ENCODE measurements around the gene TRAM2. TPM values are rescaled to one million over a fixed set of nuclear protein-coding genes. Genes with fewer than 3 reads are reported as not detected.

Gene TRAM2
- total and polyA plus RNA-seq, 8 donors: 1.9 to 11.2 (median 5.0) TPM

DNA sequence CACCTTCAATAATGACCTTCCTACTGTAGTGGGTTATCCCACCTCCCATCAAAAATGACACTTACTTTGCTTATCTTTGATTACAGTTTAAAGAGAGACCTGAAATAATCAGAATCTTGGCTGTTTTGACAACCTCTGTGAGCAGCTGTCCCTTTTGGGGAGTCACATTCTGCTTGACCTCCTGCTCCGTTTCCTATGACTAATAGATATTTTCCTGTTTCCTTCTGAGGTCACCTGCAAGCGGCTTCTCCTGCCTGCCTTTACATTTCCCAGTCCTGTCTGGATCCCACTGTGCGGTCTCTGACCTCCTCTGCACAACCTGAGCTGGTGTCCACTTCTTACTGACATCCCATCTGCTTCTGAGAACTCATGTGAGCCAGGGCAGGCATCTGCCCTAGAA, 54.2 kb downstream of the TRAM2 start:
- Histone ChIP-seq H3K4me1 (peaks cover 0 to 16% (median 0%) of the 10 kb centered on the region in 3 donors), H3K4me3 (no peak overlapping the region), H3K9me3 (no peaks in the 10 kb centered on the region), H3K27me3 (no peaks in the 10 kb centered on the region), H3K27ac (peak overlapping the region in 1 of 4 donors; percentile 22), H3K36me3 (no peaks in the 10 kb centered on the region)
- peak in 2 of 4 donors; percentile 22 to 39 for ATAC-seq
- intact Hi-C loops (cut with DNase I): no loop called here
- TF ChIP-seq, protein P1, sequence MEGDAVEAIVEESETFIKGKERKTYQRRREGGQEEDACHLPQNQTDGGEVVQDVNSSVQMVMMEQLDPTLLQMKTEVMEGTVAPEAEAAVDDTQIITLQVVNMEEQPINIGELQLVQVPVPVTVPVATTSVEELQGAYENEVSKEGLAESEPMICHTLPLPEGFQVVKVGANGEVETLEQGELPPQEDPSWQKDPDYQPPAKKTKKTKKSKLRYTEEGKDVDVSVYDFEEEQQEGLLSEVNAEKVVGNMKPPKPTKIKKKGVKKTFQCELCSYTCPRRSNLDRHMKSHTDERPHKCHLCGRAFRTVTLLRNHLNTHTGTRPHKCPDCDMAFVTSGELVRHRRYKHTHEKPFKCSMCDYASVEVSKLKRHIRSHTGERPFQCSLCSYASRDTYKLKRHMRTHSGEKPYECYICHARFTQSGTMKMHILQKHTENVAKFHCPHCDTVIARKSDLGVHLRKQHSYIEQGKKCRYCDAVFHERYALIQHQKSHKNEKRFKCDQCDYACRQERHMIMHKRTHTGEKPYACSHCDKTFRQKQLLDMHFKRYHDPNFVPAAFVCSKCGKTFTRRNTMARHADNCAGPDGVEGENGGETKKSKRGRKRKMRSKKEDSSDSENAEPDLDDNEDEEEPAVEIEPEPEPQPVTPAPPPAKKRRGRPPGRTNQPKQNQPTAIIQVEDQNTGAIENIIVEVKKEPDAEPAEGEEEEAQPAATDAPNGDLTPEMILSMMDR (IDR thresholded peaks at IDR 0.05): no peak
- DNase-seq: no peak
- 81 to 86% methylated on average over 3 of the region's 3 CpGs for WGBS, 2 donors
- no peak for FAIRE-seq

DNA sequence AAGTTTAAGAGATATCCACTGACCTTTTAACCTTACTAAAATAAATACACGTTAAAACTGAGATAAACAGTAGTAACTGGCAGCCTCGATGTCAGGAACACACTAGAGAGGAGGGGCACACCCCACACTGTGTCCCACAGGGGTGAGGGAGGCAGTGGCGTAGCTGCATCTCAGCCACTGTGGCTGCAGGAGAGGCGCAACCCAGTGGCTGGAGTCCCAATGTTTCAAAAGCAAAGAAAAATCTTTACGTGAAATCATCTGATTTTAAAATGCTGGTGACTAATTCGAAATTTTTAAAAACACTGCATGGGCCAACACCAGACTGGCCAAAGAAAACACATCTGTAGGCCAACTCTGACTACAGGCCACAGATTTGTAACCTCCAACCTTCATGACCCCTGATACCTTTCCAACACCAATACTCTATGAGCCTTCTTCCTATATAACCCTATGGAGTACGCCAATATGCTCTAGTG, 54.7 kb downstream of the TRAM2 start:
- no peaks in the 10 kb centered on the region for H3K36me3 ChIP-seq
- H3K4me3 ChIP-seq: no peak overlapping the region
- H3K9me3 ChIP-seq: no peaks in the 10 kb centered on the region
- peak overlapping the region in 1 of 4 donors; percentile 22 for H3K27ac ChIP-seq
- DNase-seq: no peak
- intact Hi-C loops (cut with DNase I): no loop called here
- TF ChIP-seq, protein P1 (IDR thresholded peaks at IDR 0.05): no peak
- peaks cover 0 to 17% (median 0%) of the 10 kb centered on the region in 3 donors for H3K4me1 ChIP-seq
- WGBS, 2 donors: 51 to 64% methylated on average over 7 of the region's 7 CpGs
- no peak for FAIRE-seq
- H3K27me3 ChIP-seq: no peaks in the 10 kb centered on the region
- ATAC-seq: peak in 2 of 4 donors; percentile 37

DNA sequence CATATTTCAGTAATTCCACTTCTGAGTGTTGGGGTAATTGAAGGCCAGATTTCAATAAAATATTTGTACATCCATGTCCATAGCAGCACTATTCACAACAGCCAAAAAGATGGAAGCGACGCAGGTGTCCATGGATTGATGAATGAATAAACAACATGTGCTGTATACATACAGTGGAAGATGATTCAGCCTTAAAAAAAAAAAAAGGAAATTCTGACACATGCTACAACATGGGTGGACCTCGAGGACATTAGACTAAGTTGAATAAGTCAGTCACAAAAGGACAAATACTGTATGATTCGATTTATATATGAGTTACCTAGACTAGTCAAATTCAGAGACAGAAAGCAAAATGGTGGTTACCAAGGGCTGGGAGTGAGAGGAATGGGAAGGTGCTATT, 57.2 kb downstream of the TRAM2 start:
- intact Hi-C loops (cut with DNase I): loop anchor here in 1 of 3 donors (10.0 kb wide), 1 partner anchor 45 kb away; no protein-coding TSS in a partner anchor
- Histone ChIP-seq H3K4me1 (peaks cover 0 to 17% (median 0%) of the 10 kb centered on the region in 3 donors), H3K4me3 (no peak overlapping the region), H3K27me3 (no peaks in the 10 kb centered on the region), H3K36me3 (no peaks in the 10 kb centered on the region), H3K9me3 (no peaks in the 10 kb centered on the region), H3K27ac (no peak overlapping the region)
- FAIRE-seq (no peak), DNase-seq (no peak), ATAC-seq (no peak)
- 82 to 85% methylated on average over 4 of the region's 4 CpGs for WGBS, 2 donors
- TF ChIP-seq, protein P1 (IDR thresholded peaks at IDR 0.05): no peak

DNA sequence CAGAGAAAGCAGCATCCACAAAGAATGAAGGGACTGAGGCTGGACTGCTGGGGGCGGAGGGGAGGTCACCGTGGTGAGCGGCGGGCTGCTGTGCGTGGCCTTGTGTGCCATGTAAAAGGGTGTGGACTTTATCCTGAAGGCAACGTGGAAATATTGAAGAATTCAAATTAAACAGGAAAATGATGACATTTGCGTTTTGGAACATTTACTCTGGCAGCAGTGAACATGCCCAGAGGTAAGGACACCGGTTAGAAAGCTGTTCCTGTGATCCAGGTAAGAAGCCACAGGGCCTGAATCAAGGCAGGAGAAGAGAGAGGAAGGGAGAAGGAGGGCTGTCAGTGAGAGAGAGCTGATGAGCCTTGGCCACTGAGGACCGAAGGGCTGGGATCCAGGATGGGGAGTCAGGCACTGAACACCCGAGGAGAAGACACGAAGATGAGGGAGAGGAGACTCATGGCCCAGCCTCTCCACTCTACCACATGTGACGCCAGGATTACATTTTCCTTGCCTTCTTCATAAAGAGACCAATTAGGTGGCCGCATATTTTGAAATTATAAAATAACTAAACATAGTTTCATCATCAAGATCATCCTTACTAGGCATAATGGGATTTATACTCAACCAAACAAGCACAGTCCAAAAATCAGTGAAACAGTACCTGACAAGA, 58.4 kb downstream of the TRAM2 start:
- 86 to 88% methylated on average over 13 of the region's 13 CpGs for WGBS, 2 donors
- DNase-seq (no peak), FAIRE-seq (no peak), ATAC-seq (no peak)
- TF ChIP-seq, protein P1 (IDR thresholded peaks at IDR 0.05): no peak
- Histone ChIP-seq H3K27me3 (no peaks in the 10 kb centered on the region), H3K36me3 (no peaks in the 10 kb centered on the region), H3K4me3 (no peak overlapping the region), H3K27ac (peak overlapping the region in 2 of 4 donors; percentile 58 to 81), H3K4me1 (peaks cover 0 to 13% (median 0%) of the 10 kb centered on the region in 3 donors), H3K9me3 (no peaks in the 10 kb centered on the region)
- intact Hi-C loops (cut with DNase I): loop anchor here in 1 of 3 donors (10.0 kb wide), 1 partner anchor 46 kb away; no protein-coding TSS in a partner anchor
